Renal cortex interstitium (tissue), 11 donors: Measurements from ENCODE around the gene GDPD4. TPM values are rescaled to one million over a fixed set of nuclear protein-coding genes. Genes with fewer than 3 reads are reported as not detected.

Experiments used
- DNase-seq, 11 donors: peaks; one replicate each; pipeline ENCODE4 v3.0.0-alpha.2; 2013; ENCODE audit warnings: low read depth in 9 of 11, low spot score in 4 of 11; ENCODE audit errors: extremely low read depth in 1 of 11
- polyA plus RNA-seq, 3 donors: library from polyadenylated mRNA; unstranded; fragments of 120-200 nt; gene quantifications; one replicate each; pipeline ENCODE4 v1.2.1, GENCODE V29; 2013; ENCODE audit not compliant: insufficient read length in 3 of 3

GDPD4 gene
- polyA plus RNA-seq, 3 donors: 0.13 to 0.17 (median 0.14) TPM

GRCh38 chr11:77252555-77253270 is 48.8 kb downstream of the GDPD4 start:
- DNase-seq: no peak

- DNase-seq: no peak
Observed at GRCh38 chr11:77250881-77251640, 50.4 kb downstream of the GDPD4 start.

GRCh38 chr11:77249427-77249826 is 52.1 kb downstream of the GDPD4 start:
- DNase-seq: no peak

GRCh38 chr11:77244277-77245027 is 57.0 kb downstream of the GDPD4 start:
- DNase-seq: no peak

GRCh38 chr11:77236901-77237300 is 64.6 kb downstream of the GDPD4 start:
- no peak for DNase-seq

GRCh38 chr11:77233011-77233410 is 68.5 kb downstream of the GDPD4 start:
- DNase-seq: no peak

- DNase-seq: no peak
Observed at GRCh38 chr11:77232242-77232641, 69.2 kb downstream of the GDPD4 start.

GRCh38 chr11:77231800-77232199 is 69.7 kb downstream of the GDPD4 start:
- no peak for DNase-seq

- DNase-seq: no peak
Observed at GRCh38 chr11:77230878-77231605, 70.4 kb downstream of the GDPD4 start.

- DNase-seq: no peak
Observed at GRCh38 chr11:77223797-77224196, 77.7 kb downstream of the GDPD4 start.

GRCh38 chr11:77217156-77217555 is 84.3 kb downstream of the GDPD4 start:
- no peak for DNase-seq

GRCh38 chr11:77215106-77215505 is 86.4 kb downstream of the GDPD4 start:
- DNase-seq: no peak

- DNase-seq: no peak
Observed at GRCh38 chr11:77214557-77214956, 86.9 kb downstream of the GDPD4 start.

- DNase-seq: no peak
Observed at GRCh38 chr11:77213589-77214428, 87.7 kb downstream of the GDPD4 start.

GRCh38 chr11:77213029-77213579 is 88.4 kb downstream of the GDPD4 start:
- DNase-seq: no peak

GRCh38 chr11:77212314-77213007 is 89.0 kb downstream of the GDPD4 start:
- DNase-seq: no peak

GRCh38 chr11:77211594-77212251 is 89.8 kb downstream of the GDPD4 start:
- no peak for DNase-seq
